Trophoblast cell (in vitro differentiated cells and primary cell): ENCODE data around the gene ADCY3.

Source experiments
- DNase-seq, 2 donors: peaks; one replicate each; pipeline ENCODE4 v3.0.0-alpha.2; 2016
- H2AFZ ChIP-seq: 2 replicates; pipeline ENCODE4 v1.6.1; 2013; ENCODE audit warnings: low read length, moderate library complexity, mild to moderate bottlenecking; ENCODE audit not compliant: insufficient read depth, poor library complexity
- H2AK5ac ChIP-seq: 2 replicates; pipeline ENCODE4 v1.6.1; 2013; ENCODE audit warnings: mild to moderate bottlenecking, low read length
- H2BK120ac ChIP-seq: 2 replicates; pipeline ENCODE4 v1.6.1; 2013; ENCODE audit warnings: low read length, mild to moderate bottlenecking, moderate library complexity; ENCODE audit not compliant: insufficient read depth, poor library complexity
- H2BK12ac ChIP-seq: 2 replicates; pipeline ENCODE4 v1.6.1; 2013; ENCODE audit warnings: mild to moderate bottlenecking, low read length, moderate library complexity
- H2BK5ac ChIP-seq: 2 replicates; pipeline ENCODE4 v1.6.1; 2013; ENCODE audit warnings: low read length, low read depth, moderate library complexity, mild to moderate bottlenecking; ENCODE audit not compliant: poor library complexity
- H3K14ac ChIP-seq: 2 replicates; pipeline ENCODE4 v1.6.1; 2013; ENCODE audit warnings: mild to moderate bottlenecking, low read length
- H3K18ac ChIP-seq: 2 replicates; pipeline ENCODE4 v1.6.1; 2013; ENCODE audit warnings: mild to moderate bottlenecking, low read length
- H3K23ac ChIP-seq: 2 replicates; pipeline ENCODE4 v1.6.1; 2013; ENCODE audit warnings: low read length
- H3K27ac ChIP-seq: 2 replicates; pipeline ENCODE4 v1.5.1; 2013; ENCODE audit warnings: low read depth, mild to moderate bottlenecking, inconsistent platforms, low read length, moderate library complexity
- H3K27me3 ChIP-seq: 2 replicates; pipeline ENCODE4 v1.6.1; 2013; ENCODE audit warnings: inconsistent platforms, mild to moderate bottlenecking, low read length, moderate library complexity; ENCODE audit not compliant: insufficient read depth
- H3K36me3 ChIP-seq, 2 experiments: 1 replicate in 1 of 2; 2 replicates in 1 of 2; pipeline ENCODE4 v1.6.1; 2013; ENCODE audit warnings: low read length in 2 of 2, mild to moderate bottlenecking in 2 of 2, moderate library complexity in 1 of 2; ENCODE audit not compliant: insufficient read depth in 2 of 2, control insufficient read depth in 1 of 2
- H3K4ac ChIP-seq: 2 replicates; pipeline ENCODE4 v1.6.1; 2013; ENCODE audit warnings: low read depth, mild to moderate bottlenecking, low read length, moderate library complexity
- H3K4me1 ChIP-seq, 2 experiments: 1 replicate in 1 of 2; 2 replicates in 1 of 2; pipeline ENCODE4 v1.6.1; 2013; ENCODE audit warnings: low read length in 2 of 2, mild to moderate bottlenecking in 2 of 2, moderate library complexity in 1 of 2; ENCODE audit not compliant: insufficient read depth in 2 of 2, control insufficient read depth in 1 of 2
- H3K4me2 ChIP-seq: 2 replicates; pipeline ENCODE4 v1.6.1; 2013; ENCODE audit warnings: inconsistent platforms, mild to moderate bottlenecking, low read length, moderate library complexity
- H3K4me3 ChIP-seq: 2 replicates; pipeline ENCODE4 v1.5.1; 2013; ENCODE audit warnings: mild to moderate bottlenecking, low read depth, low read length, inconsistent platforms
- H3K79me1 ChIP-seq: one replicate; pipeline ENCODE4 v1.6.1; 2013; ENCODE audit warnings: low read length
- H3K79me2 ChIP-seq: 2 replicates; pipeline ENCODE4 v1.6.1; 2013; ENCODE audit warnings: low read length, mild to moderate bottlenecking; ENCODE audit not compliant: control insufficient read depth, insufficient read depth, poor library complexity
- H3K9ac ChIP-seq: 2 replicates; pipeline ENCODE4 v1.6.1; 2013; ENCODE audit warnings: mild to moderate bottlenecking, low read length
- H3K9me3 ChIP-seq: 2 replicates; pipeline ENCODE4 v1.6.1; 2013; ENCODE audit warnings: low read depth, mild to moderate bottlenecking, control low read depth, inconsistent platforms, low read length; ENCODE audit not compliant: insufficient read depth
- H4K12ac ChIP-seq: 2 replicates; pipeline ENCODE4 v1.6.1; 2013; ENCODE audit warnings: low read depth, mild to moderate bottlenecking, low read length, moderate library complexity
- H4K8ac ChIP-seq: 2 replicates; pipeline ENCODE4 v1.6.1; 2013; ENCODE audit warnings: low read depth, mild to moderate bottlenecking, low read length, moderate library complexity
- H4K91ac ChIP-seq: one replicate; pipeline ENCODE4 v1.6.1; 2013; ENCODE audit warnings: low read depth, mild to moderate bottlenecking, low read length, moderate library complexity
- WGBS: extraction: QIAGEN DNeasy Blood & Tissue Kit; methylation state at CpG from one replicate; pipeline ENCODE4 v1.1.7; 2013; ENCODE audit warnings: missing lambda C conversion rate; ENCODE audit not compliant: insufficient read length, insufficient coverage; ENCODE audit errors: extremely low coverage; 5-methylcytosine and 5-hydroxymethylcytosine counted together

ADCY3 gene

GRCh38 chr2:24875272-24875671 is 44.8 kb downstream of the ADCY3 start:
- Histone ChIP-seq H2AFZ (no peak overlapping the region), H3K27me3 (no peaks in the 10 kb centered on the region), H2BK12ac (no peak overlapping the region), H3K4ac (no peak overlapping the region), H4K8ac (no peak overlapping the region), H3K18ac (no peak overlapping the region), H4K12ac (no peak overlapping the region), H3K36me3 (no peaks in the 10 kb centered on the region), H3K23ac (no peak overlapping the region), H3K79me1 (no peaks in the 10 kb centered on the region), H3K4me2 (no peak overlapping the region), H3K9ac (no peak overlapping the region), H3K27ac (no peak overlapping the region), H3K9me3 (peaks cover 2% of the 10 kb centered on the region), H2BK5ac (no peak overlapping the region), H4K91ac (no peak overlapping the region), H3K14ac (no peak overlapping the region), H2AK5ac (no peak overlapping the region), H2BK120ac (no peak overlapping the region), H3K4me3 (no peak overlapping the region), H3K4me1 (peaks cover 3 to 4% of the 10 kb centered on the region in 2 experiments), H3K79me2 (no peaks in the 10 kb centered on the region)
- DNase-seq = no peak
- WGBS = no CpG with 5 or more reads among the region's 10 CpGs

- no peak overlapping the region for H3K27ac ChIP-seq
- H3K4ac ChIP-seq = no peak overlapping the region
- no peaks in the 10 kb centered on the region for H3K36me3 ChIP-seq
- H3K23ac ChIP-seq = no peak overlapping the region
- no peak overlapping the region for H2AFZ ChIP-seq
- H3K4me3 ChIP-seq = no peak overlapping the region
- no peak overlapping the region for H4K91ac ChIP-seq
- no peak overlapping the region for H4K8ac ChIP-seq
- H2AK5ac ChIP-seq = no peak overlapping the region
- H3K79me1 ChIP-seq = no peaks in the 10 kb centered on the region
- DNase-seq = peak; percentile 82 to 83
- no peaks in the 10 kb centered on the region for H3K27me3 ChIP-seq
- no CpG with 5 or more reads among the region's 9 CpGs for WGBS
- H4K12ac ChIP-seq = no peak overlapping the region
- peaks cover 2% of the 10 kb centered on the region for H3K9me3 ChIP-seq
- no peak overlapping the region for H3K9ac ChIP-seq
- H3K79me2 ChIP-seq = no peaks in the 10 kb centered on the region
- peaks cover 3 to 4% of the 10 kb centered on the region in 2 experiments for H3K4me1 ChIP-seq
- no peak overlapping the region for H3K14ac ChIP-seq
- no peak overlapping the region for H3K18ac ChIP-seq
- no peak overlapping the region for H2BK5ac ChIP-seq
- H3K4me2 ChIP-seq = no peak overlapping the region
- no peak overlapping the region for H2BK120ac ChIP-seq
- no peak overlapping the region for H2BK12ac ChIP-seq
Measured at GRCh38 chr2:24874035-24874434, 46.0 kb downstream of the ADCY3 start.

DNA sequence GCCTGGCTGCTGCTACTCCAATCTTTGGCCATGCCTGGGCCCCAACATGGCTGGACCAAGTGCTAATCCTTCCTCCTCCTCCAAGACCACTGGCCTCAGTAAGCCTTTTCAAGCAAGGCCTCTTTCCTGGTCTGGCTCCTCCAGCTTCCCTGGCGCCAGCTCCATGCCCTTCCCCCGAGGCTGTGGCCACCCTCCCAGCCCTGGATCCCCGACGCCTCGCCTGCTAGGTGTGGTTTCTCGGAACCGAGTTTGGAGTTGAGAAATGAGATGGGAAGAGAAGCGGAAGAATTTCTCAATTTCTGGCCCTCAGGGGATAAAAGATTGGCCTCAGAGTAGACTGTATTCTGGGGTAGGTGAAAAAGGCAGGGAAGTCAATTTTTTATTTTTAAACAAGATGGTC is 46.4 kb downstream of the ADCY3 start:
- no peak overlapping the region for H4K91ac ChIP-seq
- no peaks in the 10 kb centered on the region for H3K79me1 ChIP-seq
- H3K4me3 ChIP-seq = no peak overlapping the region
- H3K18ac ChIP-seq = no peak overlapping the region
- H2AK5ac ChIP-seq = no peak overlapping the region
- H2BK12ac ChIP-seq = no peak overlapping the region
- no peak overlapping the region for H3K4me2 ChIP-seq
- no peak overlapping the region for H3K4ac ChIP-seq
- no peak overlapping the region for H3K14ac ChIP-seq
- H3K9me3 ChIP-seq = peaks cover 2% of the 10 kb centered on the region
- no peak overlapping the region for H3K27ac ChIP-seq
- H3K9ac ChIP-seq = no peak overlapping the region
- peak; percentile 47 to 67 for DNase-seq
- H3K27me3 ChIP-seq = no peaks in the 10 kb centered on the region
- H4K12ac ChIP-seq = no peak overlapping the region
- H3K36me3 ChIP-seq = no peaks in the 10 kb centered on the region
- H3K79me2 ChIP-seq = no peaks in the 10 kb centered on the region
- H4K8ac ChIP-seq = no peak overlapping the region
- H3K4me1 ChIP-seq = peaks cover 3 to 4% of the 10 kb centered on the region in 2 experiments
- no peak overlapping the region for H2AFZ ChIP-seq
- no peak overlapping the region for H2BK5ac ChIP-seq
- no CpG with 5 or more reads among the region's 8 CpGs for WGBS
- H3K23ac ChIP-seq = no peak overlapping the region
- no peak overlapping the region for H2BK120ac ChIP-seq

- no peaks in the 10 kb centered on the region for H3K27me3 ChIP-seq
- H4K8ac ChIP-seq = no peak overlapping the region
- H2AK5ac ChIP-seq = no peak overlapping the region
- peaks cover 2% of the 10 kb centered on the region for H3K9me3 ChIP-seq
- no peaks in the 10 kb centered on the region for H3K79me2 ChIP-seq
- no peak overlapping the region for H3K9ac ChIP-seq
- peaks cover 3 to 4% of the 10 kb centered on the region in 2 experiments for H3K4me1 ChIP-seq
- H3K27ac ChIP-seq = no peak overlapping the region
- H4K12ac ChIP-seq = no peak overlapping the region
- no peak overlapping the region for H2BK120ac ChIP-seq
- WGBS = no CpG with 5 or more reads among the region's 19 CpGs
- H2AFZ ChIP-seq = no peak overlapping the region
- no peak overlapping the region for H3K4ac ChIP-seq
- no peaks in the 10 kb centered on the region for H3K36me3 ChIP-seq
- no peak overlapping the region for H3K4me3 ChIP-seq
- H3K4me2 ChIP-seq = no peak overlapping the region
- no peak overlapping the region for H3K23ac ChIP-seq
- no peak overlapping the region for H3K14ac ChIP-seq
- H2BK12ac ChIP-seq = no peak overlapping the region
- no peak overlapping the region for H4K91ac ChIP-seq
- H3K79me1 ChIP-seq = no peaks in the 10 kb centered on the region
- DNase-seq = no peak
- H3K18ac ChIP-seq = no peak overlapping the region
- no peak overlapping the region for H2BK5ac ChIP-seq
Measured at GRCh38 chr2:24872344-24873115, 47.5 kb downstream of the ADCY3 start.
